ENCODE measurements around the gene MAP3K21. TPM values are rescaled to one million over a fixed set of nuclear protein-coding genes. Genes with fewer than 3 reads are reported as not detected.

Gene MAP3K21
- total and polyA plus RNA-seq, 2 of the 8 experiments (the other 6 are each of a cell fraction or from before 2014, with no cell fraction given) = 21.2 to 21.8 TPM

DNA sequence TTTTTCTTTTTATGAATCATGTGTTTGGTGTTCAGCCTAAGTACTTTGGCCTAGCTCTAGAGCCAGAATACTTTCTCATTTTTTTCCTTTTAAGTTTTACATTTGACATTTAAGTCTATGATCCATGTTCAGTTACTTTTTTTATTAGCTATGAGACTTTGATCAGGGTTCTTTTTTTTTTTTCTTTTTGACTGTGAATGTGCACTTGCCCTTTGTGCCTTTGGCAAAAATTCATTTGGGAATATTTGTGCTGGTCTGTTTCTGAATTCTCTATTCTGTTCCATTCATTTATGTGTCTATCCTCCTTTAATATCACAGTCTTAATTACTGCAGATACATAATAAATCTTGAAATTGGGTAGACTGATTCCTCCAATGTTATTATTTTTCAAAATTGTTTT, 93.8 kb downstream of the MAP3K21 start:
- Histone ChIP-seq H3K27me3 (replicated peaks in 1 of 4; ENCODE audit: control insufficient read depth in 3 of 4, extremely low read depth in 1 of 4, insufficient read depth in 3 of 4, low read length in 3 of 4) (no peaks in the 10 kb centered on the region), H4K91ac (replicated peaks; ENCODE audit: insufficient read length, low read length) (no peak overlapping the region), H3K36me3 (ENCODE audit: control insufficient read depth in 2 of 4, insufficient read depth in 4 of 4, low read length in 3 of 4) (no peaks in the 10 kb centered on the region), H3K79me2 (ENCODE audit: control insufficient read depth in 1 of 2, insufficient read depth in 2 of 2, low read length in 2 of 2) (no peaks in the 10 kb centered on the region), H2BK15ac (ENCODE audit: low read length) (no peak overlapping the region), H3K4me1 (replicated peaks in 1 of 4; ENCODE audit: control insufficient read depth in 3 of 4, insufficient read depth in 4 of 4, low read length in 3 of 4) (no peaks in the 10 kb centered on the region), H3K4ac (replicated peaks; ENCODE audit: insufficient read length, low read depth, low read length) (no peak overlapping the region), H3K23me2 (ENCODE audit: low read depth, low read length) (no peaks in the 10 kb centered on the region), H3K56ac (replicated peaks; ENCODE audit: insufficient read length, low read depth, low read length) (no peak overlapping the region), H2BK20ac (ENCODE audit: low read length) (no peak overlapping the region), H3K23ac (ENCODE audit: insufficient read length) (no peak overlapping the region), H3K79me1 (ENCODE audit: low read depth, low read length) (no peaks in the 10 kb centered on the region), H3K4me3 (ENCODE audit: extremely low read depth in 1 of 4, insufficient read depth in 2 of 4, low read depth in 3 of 4, low read length in 4 of 4) (no peak overlapping the region), H3K18ac (ENCODE audit: extremely low read depth, low read length) (no peak overlapping the region), H4K8ac (ENCODE audit: extremely low read depth, insufficient read depth, low read length) (no peak overlapping the region), H4K5ac (ENCODE audit: insufficient read length, low read depth, low read length) (no peak overlapping the region), H3K9ac (replicated peaks in 1 of 4; ENCODE audit: extremely low read depth in 1 of 4, low read depth in 3 of 4, low read length in 3 of 4) (no peak overlapping the region), H3K27ac (ENCODE audit: low read depth, low read length) (no peak overlapping the region), H2BK5ac (ENCODE audit: low read depth, low read length) (no peak overlapping the region), H2AFZ (ENCODE audit: low read length) (no peak overlapping the region), H3K9me3 (ENCODE audit: insufficient read depth in 2 of 2, low read depth in 1 of 2, low read length in 1 of 2) (peaks cover 0 to 5% of the 10 kb centered on the region in 2 experiments; a peak in 1 of 4 replicates), H4K20me1 (replicated peaks in 1 of 2; ENCODE audit: control insufficient read depth in 1 of 2, insufficient read depth in 2 of 2, low read length in 2 of 2) (no peaks in the 10 kb centered on the region), H3K4me2 (ENCODE audit: insufficient read depth in 1 of 2, low read depth in 2 of 2, low read length in 2 of 2) (no peak overlapping the region), H2BK12ac (ENCODE audit: low read depth, low read length) (no peak overlapping the region), H3K14ac (ENCODE audit: insufficient read length) (no peak overlapping the region), H2BK120ac (replicated peaks; ENCODE audit: low read depth, low read length) (no peak overlapping the region), H2AK5ac (ENCODE audit: low read depth, low read length) (no peak overlapping the region)
- no peak for FAIRE-seq
- POLR2A ChIA-PET (ENCODE audit: partially characterized antibody) = no interaction called here
- DNase-seq (ENCODE audit: low read depth in 1 of 2, low spot score in 2 of 2) = no peak
- CTCF ChIA-PET (ENCODE audit: partially characterized antibody) = interaction anchor here (1.5 kb wide), 1 partner anchor 19 kb away, joined by 6 read pairs; no protein-coding TSS in a partner anchor
- TF ChIP-seq, protein P1, sequence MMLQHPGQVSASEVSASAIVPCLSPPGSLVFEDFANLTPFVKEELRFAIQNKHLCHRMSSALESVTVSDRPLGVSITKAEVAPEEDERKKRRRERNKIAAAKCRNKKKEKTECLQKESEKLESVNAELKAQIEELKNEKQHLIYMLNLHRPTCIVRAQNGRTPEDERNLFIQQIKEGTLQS (IDR thresholded peaks at IDR 0.05; ENCODE audit: insufficient read depth, low read depth, low read length) = no peak
- no peak for TF ChIP-seq SIN3A (conservative IDR thresholded peaks at IDR 0.05 in 1 of 2, IDR thresholded peaks at IDR 0.05 in 1 of 2; ENCODE audit: low read depth in 1 of 2, low read length in 2 of 2)

All from H1 (cell line).